Jurkat, Clone E6-1 (cell line): ENCODE results near the gene FMN1. TPM values are rescaled to one million over a fixed set of nuclear protein-coding genes. Genes with fewer than 3 reads are reported as not detected.

Experiments used
- DNase-seq: peaks from one replicate; pipeline ENCODE4 v3.0.0-alpha.2; 2011; ENCODE audit warnings: low read depth, low spot score
- H3K4me3 ChIP-seq: 2 replicates; pipeline ENCODE4 v1.5.1; 2011; ENCODE audit warnings: mild to moderate bottlenecking, low read length, control low read depth, moderate library complexity
- polyA plus RNA-seq: library from polyadenylated mRNA; unstranded; fragments of >200 nt; gene quantifications from one replicate; pipeline ENCODE4 v1.2.1, GENCODE V29; 2012; ENCODE audit warnings: missing spikeins; ENCODE audit not compliant: insufficient read length, insufficient read depth

The FMN1 gene
- polyA plus RNA-seq: not detected

- no peak within 1 kb of the TSS for H3K4me3 ChIP-seq
- DNase-seq: peak; percentile 32
These were observed at the start of gene FMN1 for GRCh38 chr15:33194704-33195670. FMN1 (minus strand) TSS chr15:33194714; CDS start chr15:33154914, 39,800 bp downstream.

- no peak overlapping the region for H3K4me3 ChIP-seq
- no peak for DNase-seq
These were observed 49.4 kb upstream of the FMN1 start for GRCh38 chr15:33243869-33244268.

GRCh38 chr15:33243393-33243792, 48.9 kb upstream of the FMN1 start:
- H3K4me3 ChIP-seq: no peak overlapping the region
- DNase-seq: no peak

- DNase-seq: peak; percentile 28
- H3K4me3 ChIP-seq: no peak overlapping the region
These were observed 48.2 kb upstream of the FMN1 start for GRCh38 chr15:33242669-33243191.

- no peak for DNase-seq
- no peak overlapping the region for H3K4me3 ChIP-seq
These were observed 47.7 kb upstream of the FMN1 start for GRCh38 chr15:33242165-33242564.

- no peak overlapping the region for H3K4me3 ChIP-seq
- DNase-seq: no peak
These were observed 42.5 kb upstream of the FMN1 start for GRCh38 chr15:33236841-33237509.

- no peak overlapping the region for H3K4me3 ChIP-seq
- peak; percentile 17 for DNase-seq
These were observed 39.5 kb upstream of the FMN1 start for GRCh38 chr15:33234020-33234461.

- no peak overlapping the region for H3K4me3 ChIP-seq
- DNase-seq: peak; percentile 87
These were observed 32.2 kb upstream of the FMN1 start for GRCh38 chr15:33226559-33227181.

GRCh38 chr15:33218071-33218491, 23.6 kb upstream of the FMN1 start:
- no peak for DNase-seq
- H3K4me3 ChIP-seq: no peak overlapping the region

- H3K4me3 ChIP-seq: no peak overlapping the region
- DNase-seq: peak; percentile 30
These were observed 21.7 kb upstream of the FMN1 start for GRCh38 chr15:33215941-33216872.

- no peak overlapping the region for H3K4me3 ChIP-seq
- no peak for DNase-seq
These were observed 16.8 kb upstream of the FMN1 start for GRCh38 chr15:33211176-33211808.

- DNase-seq: no peak
- no peak overlapping the region for H3K4me3 ChIP-seq
These were observed 15.3 kb upstream of the FMN1 start for GRCh38 chr15:33209575-33210481.

- no peak for DNase-seq
These were observed 13.1 kb upstream of the FMN1 start for GRCh38 chr15:33207646-33208045.

GRCh38 chr15:33206366-33206765, 11.9 kb upstream of the FMN1 start:
- no peak overlapping the region for H3K4me3 ChIP-seq
- no peak for DNase-seq

More at GRCh38 chr15:33207646-33208045, 13.1 kb upstream of the FMN1 start:
- H3K4me3 ChIP-seq: no peak overlapping the region

GRCh38 chr15:33204926-33205325, 10.4 kb upstream of the FMN1 start:
- H3K4me3 ChIP-seq: no peak overlapping the region
- DNase-seq: no peak

- no peak overlapping the region for H3K4me3 ChIP-seq
- no peak for DNase-seq
These were observed 9.6 kb upstream of the FMN1 start for GRCh38 chr15:33204087-33204486.
